ENCODE measurements around the gene MTA3. TPM values are rescaled to one million over a fixed set of nuclear protein-coding genes. Genes with fewer than 3 reads are reported as not detected.

Gene MTA3
- total and polyA plus RNA-seq, 2 of the 8 experiments (the other 6 are each of a cell fraction or from before 2014, with no cell fraction given), result 125 to 184 TPM

DNA sequence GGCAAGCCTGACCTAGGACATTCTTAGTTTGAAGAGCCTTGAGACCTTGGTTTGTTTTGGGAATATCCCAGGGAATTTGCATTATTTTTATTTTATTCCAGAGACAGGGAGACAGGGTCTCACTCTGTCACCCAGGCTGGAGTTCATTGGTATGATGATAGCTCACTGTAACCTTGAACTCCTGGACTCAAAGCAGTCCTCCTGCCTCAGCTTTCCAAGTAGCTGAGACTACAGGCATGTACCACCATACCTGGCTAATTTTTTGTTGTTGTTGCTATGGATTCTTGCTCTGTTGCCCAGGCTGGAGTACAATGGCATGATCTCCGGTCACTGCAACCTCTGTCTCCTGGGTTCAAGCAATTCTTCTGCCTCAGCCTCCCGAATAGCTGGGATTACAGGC is 4.8 kb downstream of the MTA3 start (continued):
- TF ChIP-seq, protein P1, sequence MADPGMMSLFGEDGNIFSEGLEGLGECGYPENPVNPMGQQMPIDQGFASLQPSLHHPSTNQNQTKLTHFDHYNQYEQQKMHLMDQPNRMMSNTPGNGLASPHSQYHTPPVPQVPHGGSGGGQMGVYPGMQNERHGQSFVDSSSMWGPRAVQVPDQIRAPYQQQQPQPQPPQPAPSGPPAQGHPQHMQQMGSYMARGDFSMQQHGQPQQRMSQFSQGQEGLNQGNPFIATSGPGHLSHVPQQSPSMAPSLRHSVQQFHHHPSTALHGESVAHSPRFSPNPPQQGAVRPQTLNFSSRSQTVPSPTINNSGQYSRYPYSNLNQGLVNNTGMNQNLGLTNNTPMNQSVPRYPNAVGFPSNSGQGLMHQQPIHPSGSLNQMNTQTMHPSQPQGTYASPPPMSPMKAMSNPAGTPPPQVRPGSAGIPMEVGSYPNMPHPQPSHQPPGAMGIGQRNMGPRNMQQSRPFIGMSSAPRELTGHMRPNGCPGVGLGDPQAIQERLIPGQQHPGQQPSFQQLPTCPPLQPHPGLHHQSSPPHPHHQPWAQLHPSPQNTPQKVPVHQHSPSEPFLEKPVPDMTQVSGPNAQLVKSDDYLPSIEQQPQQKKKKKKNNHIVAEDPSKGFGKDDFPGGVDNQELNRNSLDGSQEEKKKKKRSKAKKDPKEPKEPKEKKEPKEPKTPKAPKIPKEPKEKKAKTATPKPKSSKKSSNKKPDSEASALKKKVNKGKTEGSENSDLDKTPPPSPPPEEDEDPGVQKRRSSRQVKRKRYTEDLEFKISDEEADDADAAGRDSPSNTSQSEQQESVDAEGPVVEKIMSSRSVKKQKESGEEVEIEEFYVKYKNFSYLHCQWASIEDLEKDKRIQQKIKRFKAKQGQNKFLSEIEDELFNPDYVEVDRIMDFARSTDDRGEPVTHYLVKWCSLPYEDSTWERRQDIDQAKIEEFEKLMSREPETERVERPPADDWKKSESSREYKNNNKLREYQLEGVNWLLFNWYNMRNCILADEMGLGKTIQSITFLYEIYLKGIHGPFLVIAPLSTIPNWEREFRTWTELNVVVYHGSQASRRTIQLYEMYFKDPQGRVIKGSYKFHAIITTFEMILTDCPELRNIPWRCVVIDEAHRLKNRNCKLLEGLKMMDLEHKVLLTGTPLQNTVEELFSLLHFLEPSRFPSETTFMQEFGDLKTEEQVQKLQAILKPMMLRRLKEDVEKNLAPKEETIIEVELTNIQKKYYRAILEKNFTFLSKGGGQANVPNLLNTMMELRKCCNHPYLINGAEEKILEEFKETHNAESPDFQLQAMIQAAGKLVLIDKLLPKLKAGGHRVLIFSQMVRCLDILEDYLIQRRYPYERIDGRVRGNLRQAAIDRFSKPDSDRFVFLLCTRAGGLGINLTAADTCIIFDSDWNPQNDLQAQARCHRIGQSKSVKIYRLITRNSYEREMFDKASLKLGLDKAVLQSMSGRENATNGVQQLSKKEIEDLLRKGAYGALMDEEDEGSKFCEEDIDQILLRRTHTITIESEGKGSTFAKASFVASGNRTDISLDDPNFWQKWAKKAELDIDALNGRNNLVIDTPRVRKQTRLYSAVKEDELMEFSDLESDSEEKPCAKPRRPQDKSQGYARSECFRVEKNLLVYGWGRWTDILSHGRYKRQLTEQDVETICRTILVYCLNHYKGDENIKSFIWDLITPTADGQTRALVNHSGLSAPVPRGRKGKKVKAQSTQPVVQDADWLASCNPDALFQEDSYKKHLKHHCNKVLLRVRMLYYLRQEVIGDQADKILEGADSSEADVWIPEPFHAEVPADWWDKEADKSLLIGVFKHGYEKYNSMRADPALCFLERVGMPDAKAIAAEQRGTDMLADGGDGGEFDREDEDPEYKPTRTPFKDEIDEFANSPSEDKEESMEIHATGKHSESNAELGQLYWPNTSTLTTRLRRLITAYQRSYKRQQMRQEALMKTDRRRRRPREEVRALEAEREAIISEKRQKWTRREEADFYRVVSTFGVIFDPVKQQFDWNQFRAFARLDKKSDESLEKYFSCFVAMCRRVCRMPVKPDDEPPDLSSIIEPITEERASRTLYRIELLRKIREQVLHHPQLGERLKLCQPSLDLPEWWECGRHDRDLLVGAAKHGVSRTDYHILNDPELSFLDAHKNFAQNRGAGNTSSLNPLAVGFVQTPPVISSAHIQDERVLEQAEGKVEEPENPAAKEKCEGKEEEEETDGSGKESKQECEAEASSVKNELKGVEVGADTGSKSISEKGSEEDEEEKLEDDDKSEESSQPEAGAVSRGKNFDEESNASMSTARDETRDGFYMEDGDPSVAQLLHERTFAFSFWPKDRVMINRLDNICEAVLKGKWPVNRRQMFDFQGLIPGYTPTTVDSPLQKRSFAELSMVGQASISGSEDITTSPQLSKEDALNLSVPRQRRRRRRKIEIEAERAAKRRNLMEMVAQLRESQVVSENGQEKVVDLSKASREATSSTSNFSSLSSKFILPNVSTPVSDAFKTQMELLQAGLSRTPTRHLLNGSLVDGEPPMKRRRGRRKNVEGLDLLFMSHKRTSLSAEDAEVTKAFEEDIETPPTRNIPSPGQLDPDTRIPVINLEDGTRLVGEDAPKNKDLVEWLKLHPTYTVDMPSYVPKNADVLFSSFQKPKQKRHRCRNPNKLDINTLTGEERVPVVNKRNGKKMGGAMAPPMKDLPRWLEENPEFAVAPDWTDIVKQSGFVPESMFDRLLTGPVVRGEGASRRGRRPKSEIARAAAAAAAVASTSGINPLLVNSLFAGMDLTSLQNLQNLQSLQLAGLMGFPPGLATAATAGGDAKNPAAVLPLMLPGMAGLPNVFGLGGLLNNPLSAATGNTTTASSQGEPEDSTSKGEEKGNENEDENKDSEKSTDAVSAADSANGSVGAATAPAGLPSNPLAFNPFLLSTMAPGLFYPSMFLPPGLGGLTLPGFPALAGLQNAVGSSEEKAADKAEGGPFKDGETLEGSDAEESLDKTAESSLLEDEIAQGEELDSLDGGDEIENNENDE (IDR thresholded peaks at IDR 0.05; ENCODE audit: insufficient replicate concordance, low read length), result no peak
- TF ChIP-seq RAD21 (IDR thresholded peaks at IDR 0.05 in 1 of 2, conservative IDR thresholded peaks at IDR 0.05 in 1 of 2; ENCODE audit: low read depth in 2 of 2, low read length in 2 of 2) (no peak), CBX8 (IDR thresholded peaks at IDR 0.05; ENCODE audit: borderline replicate concordance, low read depth, low read length) (no peak), POU5F1 (IDR thresholded peaks at IDR 0.05; ENCODE audit: low read depth, low read length) (no peak), CHD1 (IDR thresholded peaks at IDR 0.05; ENCODE audit: low read depth, low read length) (no peak), CREB1 (IDR thresholded peaks at IDR 0.05) (no peak), EGR1 (IDR thresholded peaks at IDR 0.05; ENCODE audit: borderline replicate concordance, low read depth, low read length) (no peak), KDM4A (IDR thresholded peaks at IDR 0.05; ENCODE audit: low read depth, low read length, severe bottlenecking) (no peak), EP300 (IDR thresholded peaks at IDR 0.05; ENCODE audit: borderline replicate concordance in 1 of 2, low read depth in 2 of 2, low read length in 2 of 2) (no peak), SAP30 (IDR thresholded peaks at IDR 0.05; ENCODE audit: insufficient read depth, insufficient replicate concordance, low read length) (no peak), FOSL1 (IDR thresholded peaks at IDR 0.05; ENCODE audit: insufficient read depth, low read depth, low read length) (no peak), CBX5 (IDR thresholded peaks at IDR 0.05; ENCODE audit: low read depth, low read length) (no peak)

All from H1 (cell line).